Keratinocyte (primary cell): ENCODE measurements around the gene ACP2. TPM values are rescaled to one million over a fixed set of nuclear protein-coding genes. Genes with fewer than 3 reads are reported as not detected.

ENCODE experiments used
- DNase-seq: peaks from one replicate; pipeline ENCODE4 v3.0.0-alpha.2; 2011; ENCODE audit warnings: low read depth, missing footprints, low spot score
- FAIRE-seq: peaks from 2 replicates; lab custom pipeline; 2011; peaks lifted over from hg19 to GRCh38; lab: Jason Lieb, UNC
- H2AFZ ChIP-seq: 2 replicates; pipeline ENCODE4 v1.6.0; 2012; ENCODE audit warnings: low read length, control low read depth, inconsistent platforms; ENCODE audit not compliant: control insufficient read depth
- H3K27ac ChIP-seq: 2 replicates; pipeline ENCODE4 v1.5.1; 2011; ENCODE audit warnings: low read length; ENCODE audit not compliant: control insufficient read depth, insufficient read depth
- H3K27me3 ChIP-seq: 3 replicates; pipeline ENCODE4 v1.6.0; 2011; ENCODE audit warnings: low read length; ENCODE audit not compliant: control insufficient read depth, insufficient read depth; ENCODE audit errors: extremely low read depth
- H3K36me3 ChIP-seq, 2 experiments: 2 replicates in 1 of 2; 3 replicates in 1 of 2; pipeline ENCODE4 v1.5.1; 2011; ENCODE audit warnings: low read length in 2 of 2, mild to moderate bottlenecking in 1 of 2; ENCODE audit not compliant: control insufficient read depth in 2 of 2, insufficient read depth in 2 of 2; ENCODE audit errors: extremely low read depth in 1 of 2
- H3K4me1 ChIP-seq: 3 replicates; pipeline ENCODE4 v1.5.1; 2011; ENCODE audit warnings: low read length; ENCODE audit not compliant: control insufficient read depth, insufficient read depth; ENCODE audit errors: extremely low read depth
- H3K4me2 ChIP-seq: 3 replicates; pipeline ENCODE4 v1.6.0; 2011; ENCODE audit warnings: low read depth, low read length; ENCODE audit not compliant: control insufficient read depth, insufficient read depth; ENCODE audit errors: extremely low read depth
- H3K4me3 ChIP-seq, 3 experiments: fragments of 200-600 bp in 1 of 3; sonication (generic) in 1 of 3; 2 replicates in 2 of 3; 3 replicates in 1 of 3; pipeline ENCODE4 v1.5.1; 2011 to 2016; ENCODE audit warnings: low read length in 3 of 3, mild to moderate bottlenecking in 3 of 3, control low read depth in 2 of 3, inconsistent platforms in 1 of 3, low read depth in 1 of 3, mixed read lengths in 1 of 3, mixed run types in 1 of 3, moderate library complexity in 1 of 3; ENCODE audit not compliant: control insufficient read depth in 2 of 3, insufficient read depth in 2 of 3; ENCODE audit errors: extremely low read depth in 1 of 3
- H3K79me2 ChIP-seq: 2 replicates; pipeline ENCODE4 v1.6.0; 2012; ENCODE audit warnings: low read length; ENCODE audit not compliant: control insufficient read depth, insufficient read depth
- H3K9ac ChIP-seq: 3 replicates; pipeline ENCODE4 v1.6.0; 2011; ENCODE audit warnings: low read length; ENCODE audit not compliant: control insufficient read depth, insufficient read depth; ENCODE audit errors: extremely low read depth
- H3K9me1 ChIP-seq: 3 replicates; pipeline ENCODE4 v1.6.0; 2011; ENCODE audit warnings: low read length; ENCODE audit not compliant: control insufficient read depth, insufficient read depth; ENCODE audit errors: extremely low read depth
- H3K9me3 ChIP-seq: 2 replicates; pipeline ENCODE4 v1.5.1; 2012; ENCODE audit warnings: low read depth, low read length; ENCODE audit not compliant: control insufficient read depth
- H4K20me1 ChIP-seq: 3 replicates; pipeline ENCODE4 v1.6.0; 2011; ENCODE audit warnings: low read length; ENCODE audit not compliant: control insufficient read depth, insufficient read depth; ENCODE audit errors: extremely low read depth
- EZH2 ChIP-seq: IDR thresholded peaks from one replicate; pipeline ENCODE4 v1.6.1; 2012; ENCODE audit warnings: inconsistent platforms, mild to moderate bottlenecking, low read length, moderate library complexity
- dilution Hi-C: fragments of 300-500 bp; cut with MboI; formaldehyde crosslinking; loops from one replicate; pipeline ENCODE4 v1.7.0; 2020; ENCODE audit warnings: low sequenced_read_pairs; ENCODE audit not compliant: extremely low pct_ligation_motif_present
- polyA plus RNA-seq, 5 experiments: library from polyadenylated mRNA; depleted of rRNA in 3 of 5; stranded (reverse) in 3 of 5; stranded (forward) in 1 of 5; unstranded in 1 of 5; fragments of >200 nt; gene quantifications; 1 replicate in 1 of 5; 2 replicates in 3 of 5; 3 replicates in 1 of 5; pipeline versions ENCODE4 v1.2.1 to v1.2.3, GENCODE V29; 2011 to 2012; ENCODE audit warnings: missing spikeins in 2 of 5, low read depth in 1 of 5, low replicate concordance in 1 of 5
- TF ChIP-seq, protein P1 (sequence below), 3 experiments: IDR thresholded peaks in 1 of 3; conservative IDR thresholded peaks in 1 of 3; optimal IDR thresholded peaks in 1 of 3; 2 replicates in 2 of 3; 3 replicates in 1 of 3; pipeline versions ENCODE3 to v1.5.1; 2011; ENCODE audit warnings: low read length in 3 of 3, mild to moderate bottlenecking in 3 of 3, moderate library complexity in 2 of 3, control low read depth in 1 of 3, inconsistent platforms in 1 of 3; ENCODE audit not compliant: insufficient read depth in 2 of 3; ENCODE audit errors: extremely low read depth in 1 of 3

ACP2 gene
- polyA plus RNA-seq, 1 donor (not counting 4 experiments of a cell fraction or from before 2014, with no cell fraction given), result 11.5 TPM

DNA sequence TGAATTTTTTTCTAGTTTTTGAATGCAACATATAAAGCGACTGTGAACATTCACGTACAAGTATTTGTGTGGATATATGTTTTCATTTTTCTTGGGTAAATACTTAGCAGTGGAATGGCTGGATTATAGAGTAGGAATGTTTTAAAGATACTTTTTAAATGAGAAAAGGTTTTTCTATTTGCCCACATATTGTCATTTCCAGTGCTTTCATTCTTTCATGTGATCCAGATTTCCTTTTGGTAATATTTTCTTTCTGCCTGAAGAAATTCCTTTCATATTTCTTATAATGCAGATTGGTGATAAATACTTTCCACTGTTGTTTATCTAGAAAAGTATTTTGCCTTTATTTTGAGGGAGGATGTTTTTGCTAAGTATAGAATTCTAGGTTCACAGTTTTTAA, 25.9 kb downstream of the ACP2 start:
- H3K4me1 ChIP-seq, result peaks cover 7% of the 10 kb centered on the region
- no peak overlapping the region for H2AFZ ChIP-seq
- no peak overlapping the region for H3K27ac ChIP-seq
- no peak overlapping the region for H3K4me2 ChIP-seq
- H3K27me3 ChIP-seq, result no peaks in the 10 kb centered on the region
- peaks cover 4 to 14% of the 10 kb centered on the region in 2 experiments for H3K36me3 ChIP-seq
- no peaks in the 10 kb centered on the region for H4K20me1 ChIP-seq
- no peaks in the 10 kb centered on the region for H3K9me1 ChIP-seq
- H3K9ac ChIP-seq, result no peak overlapping the region
- dilution Hi-C loops, result no loop called here
- TF ChIP-seq, protein P1, sequence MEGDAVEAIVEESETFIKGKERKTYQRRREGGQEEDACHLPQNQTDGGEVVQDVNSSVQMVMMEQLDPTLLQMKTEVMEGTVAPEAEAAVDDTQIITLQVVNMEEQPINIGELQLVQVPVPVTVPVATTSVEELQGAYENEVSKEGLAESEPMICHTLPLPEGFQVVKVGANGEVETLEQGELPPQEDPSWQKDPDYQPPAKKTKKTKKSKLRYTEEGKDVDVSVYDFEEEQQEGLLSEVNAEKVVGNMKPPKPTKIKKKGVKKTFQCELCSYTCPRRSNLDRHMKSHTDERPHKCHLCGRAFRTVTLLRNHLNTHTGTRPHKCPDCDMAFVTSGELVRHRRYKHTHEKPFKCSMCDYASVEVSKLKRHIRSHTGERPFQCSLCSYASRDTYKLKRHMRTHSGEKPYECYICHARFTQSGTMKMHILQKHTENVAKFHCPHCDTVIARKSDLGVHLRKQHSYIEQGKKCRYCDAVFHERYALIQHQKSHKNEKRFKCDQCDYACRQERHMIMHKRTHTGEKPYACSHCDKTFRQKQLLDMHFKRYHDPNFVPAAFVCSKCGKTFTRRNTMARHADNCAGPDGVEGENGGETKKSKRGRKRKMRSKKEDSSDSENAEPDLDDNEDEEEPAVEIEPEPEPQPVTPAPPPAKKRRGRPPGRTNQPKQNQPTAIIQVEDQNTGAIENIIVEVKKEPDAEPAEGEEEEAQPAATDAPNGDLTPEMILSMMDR (optimal IDR thresholded peaks at IDR 0.05 in 1 of 3, IDR thresholded peaks at IDR 0.05 in 1 of 3, conservative IDR thresholded peaks at IDR 0.05 in 1 of 3; ENCODE audit: extremely low read depth in 1 of 3, insufficient read depth in 2 of 3, low read length in 3 of 3), result no peak
- TF ChIP-seq EZH2, result no peak
- H3K4me3 ChIP-seq, result no peak overlapping the region
- no peaks in the 10 kb centered on the region for H3K9me3 ChIP-seq
- peaks cover 20% of the 10 kb centered on the region for H3K79me2 ChIP-seq
- no peak for FAIRE-seq
- DNase-seq, result no peak

DNA sequence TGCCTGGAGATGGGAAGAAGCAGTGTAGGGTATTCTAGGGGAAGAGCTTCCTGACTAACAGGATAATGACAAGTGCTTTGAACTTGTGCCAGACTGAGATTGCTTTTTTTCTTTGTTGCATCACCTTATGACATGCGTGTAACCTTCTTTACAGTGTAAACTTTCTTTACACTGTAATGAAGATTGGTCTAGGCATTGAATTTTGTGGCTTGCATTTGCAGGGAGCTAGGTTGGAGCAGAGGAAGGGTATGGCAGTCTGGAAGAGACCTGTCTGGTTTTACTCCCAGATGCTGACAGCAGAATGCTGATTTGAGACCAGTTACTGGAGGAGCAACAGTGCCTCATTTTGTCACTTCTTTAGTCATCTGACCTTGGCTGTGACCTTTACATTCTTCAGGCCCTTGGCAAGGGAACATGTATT, 28.2 kb downstream of the ACP2 start:
- TF ChIP-seq, protein P1 (optimal IDR thresholded peaks at IDR 0.05 in 1 of 3, IDR thresholded peaks at IDR 0.05 in 1 of 3, conservative IDR thresholded peaks at IDR 0.05 in 1 of 3; ENCODE audit: extremely low read depth in 1 of 3, insufficient read depth in 2 of 3, low read length in 3 of 3), result no peak
- TF ChIP-seq EZH2, result no peak
- Histone ChIP-seq H3K4me1 (peaks cover 22% of the 10 kb centered on the region), H3K9me3 (no peaks in the 10 kb centered on the region), H3K79me2 (peaks cover 31% of the 10 kb centered on the region), H3K9ac (no peak overlapping the region), H4K20me1 (no peaks in the 10 kb centered on the region), H3K9me1 (no peaks in the 10 kb centered on the region), H3K27me3 (no peaks in the 10 kb centered on the region), H3K4me2 (no peak overlapping the region), H2AFZ (no peak overlapping the region), H3K27ac (no peak overlapping the region), H3K4me3 (no peak overlapping the region), H3K36me3 (peaks cover 2 to 15% of the 10 kb centered on the region in 2 experiments)
- DNase-seq, result no peak
- no peak for FAIRE-seq
- dilution Hi-C loops, result no loop called here
